A549 (cell line): Measurements from ENCODE around the gene TSHZ3.

Source experiments
- CTCF ChIP-seq: fragments of >200 bp; sonication (Bioruptor Twin); formaldehyde crosslinking; IDR thresholded peaks from 3 replicates; pipeline ENCODE4 v1.5.1; 2016
- EP300 ChIP-seq, 2 experiments: fragments of >200 bp; sonication (Bioruptor Twin); formaldehyde crosslinking; IDR thresholded peaks; 2 replicates in 1 of 2; 3 replicates in 1 of 2; pipeline ENCODE4 v1.6.1; 2016 to 2017
- HMGXB4 ChIP-seq: fragments of 250-450 bp; sonication (Bioruptor Pico); IDR thresholded peaks from 2 replicates; pipeline ENCODE4 v1.5.0; 2021; ENCODE audit warnings: mild to moderate bottlenecking, moderate library complexity, borderline replicate concordance
- JUN ChIP-seq, 2 experiments: fragments of >200 bp; sonication (Bioruptor Twin); formaldehyde crosslinking; IDR thresholded peaks; 2 replicates in 1 of 2; 3 replicates in 1 of 2; pipeline ENCODE4 v1.6.1; 2016 to 2017
- POLR2A ChIP-seq: IDR thresholded peaks from 2 replicates; pipeline ENCODE4 v1.6.1; 2012; ENCODE audit warnings: mild to moderate bottlenecking, low read length
- REST ChIP-seq: fragments of 200-600 bp; sonication (generic); IDR thresholded peaks from 2 replicates; pipeline ENCODE4 v1.6.1; 2016; ENCODE audit warnings: antibody characterized with exemption, mild to moderate bottlenecking, moderate library complexity
- SMC3 ChIP-seq: fragments of >200 bp; sonication (Bioruptor Twin); formaldehyde crosslinking; IDR thresholded peaks from 3 replicates; pipeline ENCODE4 v1.6.1; 2018; ENCODE audit warnings: inconsistent platforms
- ZNF302 ChIP-seq: fragments of 250-450 bp; sonication (Bioruptor Pico); IDR thresholded peaks from 2 replicates; pipeline ENCODE4 v1.9.0; 2021; ENCODE audit warnings: inconsistent platforms, mild to moderate bottlenecking, moderate library complexity

GRCh38 chr19:31349160-31349881, at the start of gene TSHZ3:
- TF ChIP-seq REST (no peak), ZNF302 (CRISPR knock-in tag) (no peak), CTCF (no peak), EP300 (IDR thresholded peaks at IDR 0.05) (no peak), POLR2A (no peak), SMC3 (no peak; the same call in 2 of the 3 replicates), HMGXB4 (CRISPR knock-in tag) (no peak), JUN (IDR thresholded peaks at IDR 0.05) (peak in 1 of 2 experiments; percentile 28; a peak in 1 of 5 replicates)
